PC-9 (cell line): ENCODE results near the gene KRT6C.

Source experiments
- EZH2 ChIP-seq: fragments of 200-600 bp; sonication (generic); IDR thresholded peaks from 2 replicates; pipeline ENCODE4 v1.8.0; 2017; ENCODE audit warnings: antibody characterized with exemption, low read depth
- TF ChIP-seq, protein P1 (sequence below): fragments of 200-600 bp; sonication (generic); conservative IDR thresholded peaks from 2 replicates; pipeline ENCODE4 v1.6.1; 2017; ENCODE audit warnings: mixed run types, antibody characterized with exemption, mild to moderate bottlenecking, moderate library complexity

DNA sequence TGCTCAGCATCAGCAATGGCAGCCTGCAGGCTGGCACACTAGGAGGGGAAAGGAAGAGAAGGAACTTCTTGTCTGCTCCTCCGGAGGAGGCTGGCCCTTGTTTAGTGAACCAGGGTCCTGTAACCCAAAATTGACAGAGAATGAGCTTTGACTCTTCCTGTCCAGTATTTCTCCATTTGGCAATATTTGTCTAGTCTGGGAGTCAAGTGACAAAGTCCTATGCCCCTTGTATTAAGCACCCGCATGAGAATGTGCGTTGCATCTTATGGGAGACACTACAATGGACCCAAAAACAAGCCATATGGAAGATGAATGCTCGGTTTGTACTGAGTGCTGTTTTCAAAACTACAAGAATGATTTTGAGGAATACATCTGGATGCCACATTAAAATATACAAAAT lies 3.8 kb downstream of the KRT6C start:
- TF ChIP-seq, protein P1, sequence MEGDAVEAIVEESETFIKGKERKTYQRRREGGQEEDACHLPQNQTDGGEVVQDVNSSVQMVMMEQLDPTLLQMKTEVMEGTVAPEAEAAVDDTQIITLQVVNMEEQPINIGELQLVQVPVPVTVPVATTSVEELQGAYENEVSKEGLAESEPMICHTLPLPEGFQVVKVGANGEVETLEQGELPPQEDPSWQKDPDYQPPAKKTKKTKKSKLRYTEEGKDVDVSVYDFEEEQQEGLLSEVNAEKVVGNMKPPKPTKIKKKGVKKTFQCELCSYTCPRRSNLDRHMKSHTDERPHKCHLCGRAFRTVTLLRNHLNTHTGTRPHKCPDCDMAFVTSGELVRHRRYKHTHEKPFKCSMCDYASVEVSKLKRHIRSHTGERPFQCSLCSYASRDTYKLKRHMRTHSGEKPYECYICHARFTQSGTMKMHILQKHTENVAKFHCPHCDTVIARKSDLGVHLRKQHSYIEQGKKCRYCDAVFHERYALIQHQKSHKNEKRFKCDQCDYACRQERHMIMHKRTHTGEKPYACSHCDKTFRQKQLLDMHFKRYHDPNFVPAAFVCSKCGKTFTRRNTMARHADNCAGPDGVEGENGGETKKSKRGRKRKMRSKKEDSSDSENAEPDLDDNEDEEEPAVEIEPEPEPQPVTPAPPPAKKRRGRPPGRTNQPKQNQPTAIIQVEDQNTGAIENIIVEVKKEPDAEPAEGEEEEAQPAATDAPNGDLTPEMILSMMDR = no peak
- TF ChIP-seq EZH2 = no peak
